Spinal cord (tissue), 10 donors: Measurements from ENCODE around the gene CACNA2D1. TPM values are rescaled to one million over a fixed set of nuclear protein-coding genes. Genes with fewer than 3 reads are reported as not detected.
A peak's percentile ranks its signal among the peaks of the same experiment; 100 is the strongest.

Source experiments
- DNase-seq, 6 donors: peaks; one replicate each; pipeline versions ENCODE4 v3.0.0 to v3.0.0-alpha.2; 2013 to 2015; ENCODE audit warnings: low spot score in 6 of 6, low read depth in 4 of 6
- H3K27ac ChIP-seq: one replicate; pipeline ENCODE4 v1.5.1; 2013; ENCODE audit warnings: low read depth, low read length, control low read depth
- H3K27me3 ChIP-seq: one replicate; pipeline ENCODE4 v1.6.1; 2013; ENCODE audit warnings: low read length; ENCODE audit not compliant: control insufficient read depth, insufficient read depth
- H3K36me3 ChIP-seq: one replicate; pipeline ENCODE4 v1.6.1; 2013; ENCODE audit warnings: low read length; ENCODE audit not compliant: control insufficient read depth, insufficient read depth
- H3K4me1 ChIP-seq: one replicate; pipeline ENCODE4 v1.6.1; 2013; ENCODE audit warnings: low read length; ENCODE audit not compliant: control insufficient read depth, insufficient read depth
- H3K4me3 ChIP-seq: one replicate; pipeline ENCODE4 v1.5.1; 2013; ENCODE audit warnings: low read depth, low read length, control low read depth
- H3K9me3 ChIP-seq: one replicate; pipeline ENCODE4 v1.6.1; 2013; ENCODE audit warnings: low read length; ENCODE audit not compliant: control insufficient read depth, insufficient read depth
- WGBS: methylation state at CpG from one replicate; pipeline ENCODE4 v1.1.5; 2013; ENCODE audit warnings: missing lambda C conversion rate; ENCODE audit not compliant: insufficient coverage; 5-methylcytosine and 5-hydroxymethylcytosine counted together
- long read RNA-seq, 4 donors: transcript quantifications; one replicate each; lab custom pipeline, GENCODE V29; 2026
- polyA plus RNA-seq, 2 donors: library from polyadenylated mRNA; unstranded; fragments of 120-200 nt; gene quantifications; one replicate each; pipeline ENCODE4 v1.2.1, GENCODE V29; 2013; ENCODE audit not compliant: insufficient read length in 2 of 2
- total RNA-seq, 2 donors: library from RNA; depleted of rRNA in 1 of 2; stranded (reverse); fragments of 120-200 nt in 1 of 2; fragments of >200 nt in 1 of 2; gene quantifications; one replicate each; pipeline versions ENCODE4 v1.2.3 to v1.2.4, GENCODE V29; 2013 to 2014
- donor health status: healthy.

CACNA2D1 gene
- total RNA-seq: 100 to 1,000 TPM in 1 of 2 donors, 10 to 100 TPM in 1; 28.1 to 108 TPM
- 10 to 100 TPM; 35.7 to 48.3 TPM for polyA plus RNA-seq
- long read RNA-seq, donor 1: 0 reads
- long read RNA-seq, donor 2: 0 reads
- long read RNA-seq, donor 3, full-length matches to known transcripts: 2 of 2 reads
- long read RNA-seq, donor 3, partial matches to known transcripts: 0 of 2 reads
- long read RNA-seq, donor 3, other reads (novel, unspliced or antisense): 0 of 2 reads
- long read RNA-seq, donor 4: 0 reads

GRCh38 chr7:82443547-82444219 lies at the start of gene CACNA2D1:
CACNA2D1 (minus strand) TSS chr7:82443777.
- H3K27me3 ChIP-seq: peaks cover 21% of the 10 kb centered on the region
- H3K9me3 ChIP-seq: no peaks in the 10 kb centered on the region
- H3K4me1 ChIP-seq: peaks cover 13% of the 10 kb centered on the region
- peak within 1 kb of the TSS; percentile 80 for H3K4me3 ChIP-seq
- H3K27ac ChIP-seq: peak within 1 kb of the TSS; percentile 80
- 0% methylated on average over 69 of the region's 82 CpGs for WGBS
- H3K36me3 ChIP-seq: no peaks in the 10 kb centered on the region
- DNase-seq: peak in 3 of 6 donors; percentile 61 to 93 (median 92)

- Histone ChIP-seq H3K36me3 (no peaks in the 10 kb centered on the region), H3K27me3 (no peaks in the 10 kb centered on the region), H3K27ac (no peak overlapping the region), H3K4me1 (no peaks in the 10 kb centered on the region), H3K9me3 (no peaks in the 10 kb centered on the region), H3K4me3 (no peak overlapping the region)
- WGBS: no CpG with 5 or more reads among the region's 3 CpGs
- peak in 4 of 6 donors; percentile 7 to 76 (median 37) for DNase-seq
Measured at GRCh38 chr7:82481499-82482097, 38.0 kb upstream of the CACNA2D1 start.

- Histone ChIP-seq H3K36me3 (no peaks in the 10 kb centered on the region), H3K4me3 (no peak overlapping the region), H3K4me1 (no peaks in the 10 kb centered on the region), H3K27me3 (no peaks in the 10 kb centered on the region), H3K9me3 (no peaks in the 10 kb centered on the region), H3K27ac (no peak overlapping the region)
- WGBS: no CpG with 5 or more reads among the region's 2 CpGs
- no peak for DNase-seq
Measured at GRCh38 chr7:82477733-82478515, 34.3 kb upstream of the CACNA2D1 start.

- H3K36me3 ChIP-seq: no peaks in the 10 kb centered on the region
- 92% methylated on average over 6 of the region's 9 CpGs for WGBS
- H3K27ac ChIP-seq: no peak overlapping the region
- H3K27me3 ChIP-seq: no peaks in the 10 kb centered on the region
- DNase-seq: no peak
- H3K4me1 ChIP-seq: no peaks in the 10 kb centered on the region
- H3K4me3 ChIP-seq: no peak overlapping the region
- H3K9me3 ChIP-seq: no peaks in the 10 kb centered on the region
Measured at GRCh38 chr7:82472966-82473365, 29.4 kb upstream of the CACNA2D1 start.

GRCh38 chr7:82471351-82472020 lies 27.9 kb upstream of the CACNA2D1 start:
- H3K36me3 ChIP-seq: no peaks in the 10 kb centered on the region
- H3K27me3 ChIP-seq: no peaks in the 10 kb centered on the region
- no peaks in the 10 kb centered on the region for H3K9me3 ChIP-seq
- no peak overlapping the region for H3K27ac ChIP-seq
- no peak overlapping the region for H3K4me3 ChIP-seq
- H3K4me1 ChIP-seq: no peaks in the 10 kb centered on the region
- DNase-seq: no peak
- 70% methylated on average over 5 of the region's 6 CpGs for WGBS

GRCh38 chr7:82469207-82469606 lies 25.6 kb upstream of the CACNA2D1 start:
- Histone ChIP-seq H3K4me1 (no peaks in the 10 kb centered on the region), H3K36me3 (no peaks in the 10 kb centered on the region), H3K27me3 (no peaks in the 10 kb centered on the region), H3K27ac (no peak overlapping the region), H3K4me3 (no peak overlapping the region), H3K9me3 (peaks cover under 1% of the 10 kb centered on the region)
- WGBS: no CpG with 5 or more reads among the region's 4 CpGs
- no peak for DNase-seq

GRCh38 chr7:82468435-82468834 lies 24.9 kb upstream of the CACNA2D1 start:
- Histone ChIP-seq H3K27me3 (no peaks in the 10 kb centered on the region), H3K36me3 (no peaks in the 10 kb centered on the region), H3K4me3 (no peak overlapping the region), H3K27ac (no peak overlapping the region), H3K4me1 (no peaks in the 10 kb centered on the region), H3K9me3 (peaks cover 2% of the 10 kb centered on the region)
- WGBS: no CpG with 5 or more reads among the region's 3 CpGs
- DNase-seq: no peak

- no peaks in the 10 kb centered on the region for H3K36me3 ChIP-seq
- peaks cover 2% of the 10 kb centered on the region for H3K9me3 ChIP-seq
- H3K27ac ChIP-seq: no peak overlapping the region
- H3K4me3 ChIP-seq: no peak overlapping the region
- H3K4me1 ChIP-seq: no peaks in the 10 kb centered on the region
- no CpG with 5 or more reads among the region's 2 CpGs for WGBS
- no peak for DNase-seq
- no peaks in the 10 kb centered on the region for H3K27me3 ChIP-seq
Measured at GRCh38 chr7:82467020-82467419, 23.4 kb upstream of the CACNA2D1 start.

- Histone ChIP-seq H3K36me3 (no peaks in the 10 kb centered on the region), H3K9me3 (peaks cover 2% of the 10 kb centered on the region), H3K4me3 (no peak overlapping the region), H3K27me3 (no peaks in the 10 kb centered on the region), H3K27ac (no peak overlapping the region), H3K4me1 (no peaks in the 10 kb centered on the region)
- DNase-seq: no peak
- no CpG with 5 or more reads among the region's 2 CpGs for WGBS
Measured at GRCh38 chr7:82464372-82464771, 20.8 kb upstream of the CACNA2D1 start.
